ENCODE data around the gene PLXNA2. TPM values are rescaled to one million over a fixed set of nuclear protein-coding genes. Genes with fewer than 3 reads are reported as not detected.

The PLXNA2 gene
- total RNA-seq, 1 experiment from 2014 or later, result 0.89 TPM

DNA sequence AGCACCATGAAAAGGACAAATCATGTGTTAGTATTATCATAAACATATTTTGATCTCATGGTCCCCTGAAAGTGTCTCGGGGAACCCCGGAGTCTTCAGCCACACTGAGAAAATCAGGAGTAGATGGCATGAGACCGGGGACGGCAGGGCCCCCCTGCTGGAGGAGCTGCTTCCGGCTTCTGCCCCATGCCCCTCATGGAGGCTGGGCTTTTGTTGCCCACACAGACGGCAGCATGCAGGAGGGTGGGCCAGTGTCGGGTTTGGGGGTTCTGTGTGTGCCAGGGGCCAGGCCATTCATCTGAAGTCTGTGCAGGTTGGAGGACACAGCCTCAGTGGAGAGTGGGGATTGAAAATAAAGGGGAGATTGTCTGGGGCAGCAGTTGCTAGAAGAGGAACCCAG, 258.2 kb downstream of the PLXNA2 start:
- no peaks in the 10 kb centered on the region for H3K9me3 ChIP-seq (ENCODE audit: control insufficient read depth in 1 of 2, insufficient read depth in 1 of 2, low read depth in 1 of 2, low read length in 2 of 2)
- ChIA-PET POLR2A (no interaction called here), RAD21 (ENCODE audit: low non-redundant PET in 1 of 2, low total read pairs in 2 of 2, uncharacterized antibody in 2 of 2, unreplicated experiment in 2 of 2) (no interaction called here), CTCF (interaction anchor here (0.8 to 1.0 kb wide), 3 partner anchors 8 to 12 kb away, joined by 3 to 4 read pairs (median 3); no protein-coding TSS in a partner anchor)
- H3K79me2 ChIP-seq (ENCODE audit: insufficient read depth, low read length), result no peaks in the 10 kb centered on the region
- H2AFZ ChIP-seq (ENCODE audit: low read depth, low read length, poor library complexity, severe bottlenecking), result no peak overlapping the region
- TF ChIP-seq EZH2phosphoT487 (IDR thresholded peaks at IDR 0.05; ENCODE audit: borderline replicate concordance) (no peak), RAD21 (IDR thresholded peaks at IDR 0.05; ENCODE audit: low read depth) (no peak), EGR1 (IDR thresholded peaks at IDR 0.05; ENCODE audit: low read depth) (no peak), POLR2AphosphoS5 (IDR thresholded peaks at IDR 0.05; ENCODE audit: low read depth, low read length) (no peak), FOSL1 (IDR thresholded peaks at IDR 0.05; ENCODE audit: low read depth) (no peak), EZH2 (IDR thresholded peaks at IDR 0.05) (no peak), JUND (IDR thresholded peaks at IDR 0.05) (no peak), ELF1 (IDR thresholded peaks at IDR 0.05; ENCODE audit: borderline replicate concordance, low read depth) (no peak), POLR2A (IDR thresholded peaks at IDR 0.05; ENCODE audit: borderline replicate concordance, extremely low read depth, insufficient read depth, insufficient read length) (no peak), SP1 (IDR thresholded peaks at IDR 0.05; ENCODE audit: low read depth) (no peak), ZNF274 (IDR thresholded peaks at IDR 0.05; ENCODE audit: low read depth, low read length) (no peak)
- TF ChIP-seq, protein P1, sequence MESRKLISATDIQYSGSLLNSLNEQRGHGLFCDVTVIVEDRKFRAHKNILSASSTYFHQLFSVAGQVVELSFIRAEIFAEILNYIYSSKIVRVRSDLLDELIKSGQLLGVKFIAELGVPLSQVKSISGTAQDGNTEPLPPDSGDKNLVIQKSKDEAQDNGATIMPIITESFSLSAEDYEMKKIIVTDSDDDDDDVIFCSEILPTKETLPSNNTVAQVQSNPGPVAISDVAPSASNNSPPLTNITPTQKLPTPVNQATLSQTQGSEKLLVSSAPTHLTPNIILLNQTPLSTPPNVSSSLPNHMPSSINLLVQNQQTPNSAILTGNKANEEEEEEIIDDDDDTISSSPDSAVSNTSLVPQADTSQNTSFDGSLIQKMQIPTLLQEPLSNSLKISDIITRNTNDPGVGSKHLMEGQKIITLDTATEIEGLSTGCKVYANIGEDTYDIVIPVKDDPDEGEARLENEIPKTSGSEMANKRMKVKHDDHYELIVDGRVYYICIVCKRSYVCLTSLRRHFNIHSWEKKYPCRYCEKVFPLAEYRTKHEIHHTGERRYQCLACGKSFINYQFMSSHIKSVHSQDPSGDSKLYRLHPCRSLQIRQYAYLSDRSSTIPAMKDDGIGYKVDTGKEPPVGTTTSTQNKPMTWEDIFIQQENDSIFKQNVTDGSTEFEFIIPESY (IDR thresholded peaks at IDR 0.05; ENCODE audit: extremely low read depth, insufficient replicate concordance, low read length), result no peak
- TF ChIP-seq, protein P2, sequence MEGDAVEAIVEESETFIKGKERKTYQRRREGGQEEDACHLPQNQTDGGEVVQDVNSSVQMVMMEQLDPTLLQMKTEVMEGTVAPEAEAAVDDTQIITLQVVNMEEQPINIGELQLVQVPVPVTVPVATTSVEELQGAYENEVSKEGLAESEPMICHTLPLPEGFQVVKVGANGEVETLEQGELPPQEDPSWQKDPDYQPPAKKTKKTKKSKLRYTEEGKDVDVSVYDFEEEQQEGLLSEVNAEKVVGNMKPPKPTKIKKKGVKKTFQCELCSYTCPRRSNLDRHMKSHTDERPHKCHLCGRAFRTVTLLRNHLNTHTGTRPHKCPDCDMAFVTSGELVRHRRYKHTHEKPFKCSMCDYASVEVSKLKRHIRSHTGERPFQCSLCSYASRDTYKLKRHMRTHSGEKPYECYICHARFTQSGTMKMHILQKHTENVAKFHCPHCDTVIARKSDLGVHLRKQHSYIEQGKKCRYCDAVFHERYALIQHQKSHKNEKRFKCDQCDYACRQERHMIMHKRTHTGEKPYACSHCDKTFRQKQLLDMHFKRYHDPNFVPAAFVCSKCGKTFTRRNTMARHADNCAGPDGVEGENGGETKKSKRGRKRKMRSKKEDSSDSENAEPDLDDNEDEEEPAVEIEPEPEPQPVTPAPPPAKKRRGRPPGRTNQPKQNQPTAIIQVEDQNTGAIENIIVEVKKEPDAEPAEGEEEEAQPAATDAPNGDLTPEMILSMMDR (IDR thresholded peaks at IDR 0.05 in 2 of 3, conservative IDR thresholded peaks at IDR 0.05 in 1 of 3; ENCODE audit: borderline replicate concordance in 1 of 3, insufficient read depth in 1 of 3, low read depth in 2 of 3, low read length in 2 of 3), result no peak
- TF ChIP-seq, protein P3, sequence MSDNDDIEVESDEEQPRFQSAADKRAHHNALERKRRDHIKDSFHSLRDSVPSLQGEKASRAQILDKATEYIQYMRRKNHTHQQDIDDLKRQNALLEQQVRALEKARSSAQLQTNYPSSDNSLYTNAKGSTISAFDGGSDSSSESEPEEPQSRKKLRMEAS (IDR thresholded peaks at IDR 0.05), result no peak
- TF ChIP-seq, protein P4, sequence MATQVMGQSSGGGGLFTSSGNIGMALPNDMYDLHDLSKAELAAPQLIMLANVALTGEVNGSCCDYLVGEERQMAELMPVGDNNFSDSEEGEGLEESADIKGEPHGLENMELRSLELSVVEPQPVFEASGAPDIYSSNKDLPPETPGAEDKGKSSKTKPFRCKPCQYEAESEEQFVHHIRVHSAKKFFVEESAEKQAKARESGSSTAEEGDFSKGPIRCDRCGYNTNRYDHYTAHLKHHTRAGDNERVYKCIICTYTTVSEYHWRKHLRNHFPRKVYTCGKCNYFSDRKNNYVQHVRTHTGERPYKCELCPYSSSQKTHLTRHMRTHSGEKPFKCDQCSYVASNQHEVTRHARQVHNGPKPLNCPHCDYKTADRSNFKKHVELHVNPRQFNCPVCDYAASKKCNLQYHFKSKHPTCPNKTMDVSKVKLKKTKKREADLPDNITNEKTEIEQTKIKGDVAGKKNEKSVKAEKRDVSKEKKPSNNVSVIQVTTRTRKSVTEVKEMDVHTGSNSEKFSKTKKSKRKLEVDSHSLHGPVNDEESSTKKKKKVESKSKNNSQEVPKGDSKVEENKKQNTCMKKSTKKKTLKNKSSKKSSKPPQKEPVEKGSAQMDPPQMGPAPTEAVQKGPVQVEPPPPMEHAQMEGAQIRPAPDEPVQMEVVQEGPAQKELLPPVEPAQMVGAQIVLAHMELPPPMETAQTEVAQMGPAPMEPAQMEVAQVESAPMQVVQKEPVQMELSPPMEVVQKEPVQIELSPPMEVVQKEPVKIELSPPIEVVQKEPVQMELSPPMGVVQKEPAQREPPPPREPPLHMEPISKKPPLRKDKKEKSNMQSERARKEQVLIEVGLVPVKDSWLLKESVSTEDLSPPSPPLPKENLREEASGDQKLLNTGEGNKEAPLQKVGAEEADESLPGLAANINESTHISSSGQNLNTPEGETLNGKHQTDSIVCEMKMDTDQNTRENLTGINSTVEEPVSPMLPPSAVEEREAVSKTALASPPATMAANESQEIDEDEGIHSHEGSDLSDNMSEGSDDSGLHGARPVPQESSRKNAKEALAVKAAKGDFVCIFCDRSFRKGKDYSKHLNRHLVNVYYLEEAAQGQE (IDR thresholded peaks at IDR 0.05; ENCODE audit: low read depth), result no peak
- H3K4me2 ChIP-seq (ENCODE audit: low read length), result no peak overlapping the region
- no peaks in the 10 kb centered on the region for H3K9me2 ChIP-seq (ENCODE audit: insufficient read depth)
- intact Hi-C loops (cut with micrococcal nuclease), result no loop called here
- H3K36me3 ChIP-seq (ENCODE audit: control insufficient read depth in 1 of 2, insufficient read depth in 2 of 2, low read length in 2 of 2), result no peaks in the 10 kb centered on the region
- DNase-seq (ENCODE audit: low read depth, low spot score), result no peak
- peaks cover 11% of the 10 kb centered on the region; the same call in 1 of the 2 replicates for H3K27me3 ChIP-seq (ENCODE audit: insufficient read depth, low read length)
- H3K4me3 ChIP-seq (replicated peaks in 1 of 2; ENCODE audit: low read depth in 1 of 2, low read length in 2 of 2), result no peak overlapping the region
- H3K27ac ChIP-seq (ENCODE audit: low read depth, low read length), result no peak overlapping the region
- H3K4me1 ChIP-seq (ENCODE audit: control insufficient read depth in 1 of 2, insufficient read depth in 2 of 2, low read length in 2 of 2), result no peaks in the 10 kb centered on the region
- no peaks in the 10 kb centered on the region for H4K20me1 ChIP-seq (ENCODE audit: insufficient read depth)
- no peak overlapping the region for H3K9ac ChIP-seq (ENCODE audit: low read length)
- no peak for ATAC-seq
- no TSS peak for BruUV-seq (replicated peaks)

Data from HCT116 (cell line).